H9 (cell line): Measurements from ENCODE around the gene DPP6. TPM values are rescaled to one million over a fixed set of nuclear protein-coding genes. Genes with fewer than 3 reads are reported as not detected.

ENCODE experiments used
- DNase-seq: peaks from one replicate; pipeline ENCODE4 v3.0.0-alpha.2; 2017
- H2AFZ ChIP-seq: one replicate; pipeline ENCODE4 v1.6.1; 2013; ENCODE audit warnings: mild to moderate bottlenecking, low read length, control low read depth, moderate library complexity
- H2AK5ac ChIP-seq: 2 replicates; pipeline ENCODE4 v1.6.1; 2013; ENCODE audit warnings: low read length, control low read depth, mixed read lengths; ENCODE audit not compliant: insufficient read length
- H2BK120ac ChIP-seq: one replicate; pipeline ENCODE4 v1.6.1; 2013; ENCODE audit warnings: low read depth, mild to moderate bottlenecking, low read length, control low read depth, inconsistent platforms; ENCODE audit not compliant: poor library complexity, severe bottlenecking
- H2BK12ac ChIP-seq: 2 replicates; pipeline ENCODE4 v1.6.1; 2013; ENCODE audit warnings: low read length, control low read depth, mixed read lengths, low read depth; ENCODE audit not compliant: insufficient read length
- H2BK15ac ChIP-seq: 2 replicates; pipeline ENCODE4 v1.6.1; 2013; ENCODE audit warnings: low read depth, low read length, control low read depth
- H2BK20ac ChIP-seq: one replicate; pipeline ENCODE4 v1.6.1; 2013; ENCODE audit warnings: low read depth, mild to moderate bottlenecking, low read length, control low read depth, inconsistent platforms; ENCODE audit not compliant: poor library complexity, severe bottlenecking
- H2BK5ac ChIP-seq: 2 replicates; pipeline ENCODE4 v1.6.1; 2013; ENCODE audit warnings: low read length, control low read depth, mixed read lengths; ENCODE audit not compliant: insufficient read length
- H3K14ac ChIP-seq: 2 replicates; pipeline ENCODE4 v1.6.1; 2013; ENCODE audit warnings: low read length, control low read depth; ENCODE audit not compliant: insufficient read depth
- H3K18ac ChIP-seq: 2 replicates; pipeline ENCODE4 v1.6.1; 2013; ENCODE audit warnings: low read depth, mild to moderate bottlenecking, mixed read lengths, low read length, control low read depth; ENCODE audit not compliant: insufficient read length
- H3K23ac ChIP-seq: 2 replicates; pipeline ENCODE4 v1.6.1; 2013; ENCODE audit warnings: low read length, control low read depth, mixed read lengths, low read depth; ENCODE audit not compliant: insufficient read length
- H3K23me2 ChIP-seq: 2 replicates; pipeline ENCODE4 v1.6.1; 2013; ENCODE audit warnings: low read depth, mild to moderate bottlenecking, mixed read lengths, low read length, control low read depth; ENCODE audit not compliant: insufficient read length, poor library complexity, severe bottlenecking
- H3K27ac ChIP-seq: 2 replicates; pipeline ENCODE4 v1.5.1; 2013; ENCODE audit warnings: low read length, control low read depth, mixed read lengths, low read depth; ENCODE audit not compliant: insufficient read length
- H3K27me3 ChIP-seq: 2 replicates; pipeline ENCODE4 v1.6.1; 2013; ENCODE audit warnings: low read length, control low read depth, inconsistent platforms; ENCODE audit not compliant: insufficient read depth
- H3K4ac ChIP-seq: 2 replicates; pipeline ENCODE4 v1.6.1; 2013; ENCODE audit warnings: low read depth, mild to moderate bottlenecking, control low read depth, inconsistent platforms, low read length, moderate library complexity
- H3K4me1 ChIP-seq: 2 replicates; pipeline ENCODE4 v1.6.1; 2013; ENCODE audit warnings: low read length, control low read depth, inconsistent platforms; ENCODE audit not compliant: insufficient read depth
- H3K4me2 ChIP-seq: 2 replicates; pipeline ENCODE4 v1.6.1; 2013; ENCODE audit warnings: low read length, control low read depth, mixed read lengths; ENCODE audit not compliant: insufficient read length, insufficient read depth
- H3K56ac ChIP-seq: 2 replicates; pipeline ENCODE4 v1.6.1; 2013; ENCODE audit warnings: low read depth, mild to moderate bottlenecking, mixed read lengths, low read length, control low read depth; ENCODE audit not compliant: insufficient read length
- H3K79me1 ChIP-seq: 2 replicates; pipeline ENCODE4 v1.6.1; 2013; ENCODE audit warnings: low read depth, mild to moderate bottlenecking, moderate library complexity, low read length, control low read depth, inconsistent platforms; ENCODE audit not compliant: insufficient read depth, poor library complexity, severe bottlenecking
- H3K79me2 ChIP-seq: 2 replicates; pipeline ENCODE4 v1.6.1; 2013; ENCODE audit warnings: low read length, control low read depth, inconsistent platforms; ENCODE audit not compliant: insufficient read depth
- H3K9ac ChIP-seq: 2 replicates; pipeline ENCODE4 v1.6.1; 2013; ENCODE audit warnings: low read length, control low read depth, mixed read lengths; ENCODE audit not compliant: insufficient read length; ENCODE audit errors: extremely low read depth
- H3K9me3 ChIP-seq: one replicate; pipeline ENCODE4 v1.6.1; 2013; ENCODE audit warnings: low read depth, low read length, inconsistent platforms; ENCODE audit not compliant: control insufficient read depth
- H3T11ph ChIP-seq: one replicate; pipeline ENCODE4 v1.6.1; 2013; ENCODE audit warnings: mild to moderate bottlenecking, low read length, control low read depth, inconsistent platforms
- H4K20me1 ChIP-seq: one replicate; pipeline ENCODE4 v1.6.1; 2013; ENCODE audit not compliant: control insufficient read depth, insufficient read length, insufficient read depth
- H4K5ac ChIP-seq: 2 replicates; pipeline ENCODE4 v1.6.1; 2013; ENCODE audit warnings: low read depth, mild to moderate bottlenecking, mixed read lengths, low read length, control low read depth; ENCODE audit not compliant: insufficient read length
- H4K8ac ChIP-seq: replicated peaks from 2 replicates; pipeline ENCODE4 v1.6.1; 2013; ENCODE audit warnings: low read length, control low read depth, mixed read lengths, low read depth; ENCODE audit not compliant: insufficient read length
- H4K91ac ChIP-seq: 2 replicates; pipeline ENCODE4 v1.6.1; 2013; ENCODE audit warnings: low read depth, mild to moderate bottlenecking, moderate library complexity, mixed read lengths, low read length, control low read depth; ENCODE audit not compliant: insufficient read length
- H3K27ac Mint-ChIP-seq, 3 experiments: 2 replicates in 2 of 3; 3 replicates in 1 of 3; pipeline ENCODE4 v1.8.0; 2020 to 2021; ENCODE audit warnings: mixed read lengths in 3 of 3, mild to moderate bottlenecking in 1 of 3, moderate library complexity in 1 of 3
- H3K27me3 Mint-ChIP-seq: 2 replicates; pipeline ENCODE4 v1.8.0; 2021; ENCODE audit warnings: low read depth, mild to moderate bottlenecking, moderate library complexity, mixed read lengths
- H3K36me3 Mint-ChIP-seq, 3 experiments: 2 replicates in 2 of 3; 3 replicates in 1 of 3; pipeline ENCODE4 v1.8.0; 2020 to 2021; ENCODE audit warnings: low read depth in 3 of 3, mixed read lengths in 3 of 3; ENCODE audit not compliant: insufficient read depth in 1 of 3
- H3K4me1 Mint-ChIP-seq, 2 experiments: 2 replicates each; pipeline ENCODE4 v1.8.0; 2020; ENCODE audit warnings: mixed read lengths in 2 of 2
- H3K4me3 Mint-ChIP-seq, 2 experiments: 2 replicates in 1 of 2; 3 replicates in 1 of 2; pipeline ENCODE4 v1.8.0; 2020 to 2021; ENCODE audit warnings: mild to moderate bottlenecking in 2 of 2, mixed read lengths in 2 of 2, moderate library complexity in 1 of 2
- H3K9me3 Mint-ChIP-seq, 2 experiments: 2 replicates in 1 of 2; 3 replicates in 1 of 2; pipeline ENCODE4 v1.8.0; 2020; ENCODE audit warnings: mild to moderate bottlenecking in 2 of 2, mixed read lengths in 2 of 2, moderate library complexity in 1 of 2
- CTCF ChIP-seq: fragments of 200-600 bp; sonication (generic); conservative IDR thresholded peaks from 3 replicates; pipeline ENCODE4 v1.8.0; 2021; ENCODE audit warnings: antibody characterized with exemption, mild to moderate bottlenecking
- WGBS: extraction: QIAGEN DNeasy Blood & Tissue Kit; methylation state at CpG from one replicate; pipeline ENCODE4 v1.1.7; 2013; ENCODE audit warnings: missing lambda C conversion rate, low lambda C conversion rate, mixed read lengths; ENCODE audit not compliant: insufficient read length; ENCODE audit errors: extremely low coverage; 5-methylcytosine and 5-hydroxymethylcytosine counted together
- total RNA-seq: library from RNA; stranded (reverse); gene quantifications from 2 replicates; pipeline ENCODE4 v1.2.1, GENCODE V29; 2021

The DPP6 gene
- total RNA-seq, 1 experiment from 2014 or later, result 4.5 TPM

- Mint-ChIP-seq H3K4me1 (no peaks in the 10 kb centered on the region), H3K4me3 (no peak overlapping the region), H3K27me3 (no peaks in the 10 kb centered on the region; the same call in 1 of the 2 replicates), H3K27ac (no peak overlapping the region), H3K9me3 (peaks cover 2% of the 10 kb centered on the region in 2 experiments; a peak in 3 of 5 replicates), H3K36me3 (peaks cover 0 to 2% (median 0%) of the 10 kb centered on the region in 3 experiments; a peak in 2 of 7 replicates)
- H3K56ac ChIP-seq, result no peak overlapping the region
- no peak overlapping the region for H2BK5ac ChIP-seq
- WGBS, result no CpG with 5 or more reads among the region's 4 CpGs
- no peaks in the 10 kb centered on the region for H4K20me1 ChIP-seq
- H3K27me3 ChIP-seq, result no peaks in the 10 kb centered on the region
- no peaks in the 10 kb centered on the region for H3K4me1 ChIP-seq
- no peak overlapping the region for H2BK20ac ChIP-seq
- no peaks in the 10 kb centered on the region for H3K9me3 ChIP-seq
- no peak for TF ChIP-seq CTCF
- no peak overlapping the region for H2AFZ ChIP-seq
- no peak overlapping the region for H3K4me2 ChIP-seq
- H3T11ph ChIP-seq, result no peak overlapping the region
- no peak overlapping the region for H3K27ac ChIP-seq
- no peak overlapping the region for H2BK120ac ChIP-seq
- no peak overlapping the region for H3K9ac ChIP-seq
- no peaks in the 10 kb centered on the region for H3K23me2 ChIP-seq
- H3K79me1 ChIP-seq, result no peaks in the 10 kb centered on the region
- no peak overlapping the region for H3K23ac ChIP-seq
- no peak overlapping the region for H2BK12ac ChIP-seq
- no peak overlapping the region for H2AK5ac ChIP-seq
- no peak overlapping the region for H4K8ac ChIP-seq
- H2BK15ac ChIP-seq, result no peak overlapping the region
- H3K18ac ChIP-seq, result no peak overlapping the region
- no peak overlapping the region for H3K4ac ChIP-seq
- H4K91ac ChIP-seq, result no peak overlapping the region
- H3K79me2 ChIP-seq, result no peaks in the 10 kb centered on the region
- DNase-seq, result no peak
- H3K14ac ChIP-seq, result no peak overlapping the region
- H4K5ac ChIP-seq, result no peak overlapping the region
Measured at GRCh38 chr7:154672659-154673415, 620.6 kb downstream of the DPP6 start.
